ENCODE measurements around the gene MYH7.
"Not testable (repeated sequence)": the region's sequence is repeated elsewhere in the genome, so short reads cannot be mapped to it uniquely, and the experiment has no call there.

MYH7 gene

GRCh38 chr14:23407516-23408306 is 27.7 kb downstream of the MYH7 start, which contains the start of gene MYH6:
Gene MYH6, minus strand, starts transcription at chr14:23408273. Its CDS starts 1,050 bp downstream, at chr14:23407223.
- no peak for DNase-seq (ENCODE audit: low spot score)

DNA sequence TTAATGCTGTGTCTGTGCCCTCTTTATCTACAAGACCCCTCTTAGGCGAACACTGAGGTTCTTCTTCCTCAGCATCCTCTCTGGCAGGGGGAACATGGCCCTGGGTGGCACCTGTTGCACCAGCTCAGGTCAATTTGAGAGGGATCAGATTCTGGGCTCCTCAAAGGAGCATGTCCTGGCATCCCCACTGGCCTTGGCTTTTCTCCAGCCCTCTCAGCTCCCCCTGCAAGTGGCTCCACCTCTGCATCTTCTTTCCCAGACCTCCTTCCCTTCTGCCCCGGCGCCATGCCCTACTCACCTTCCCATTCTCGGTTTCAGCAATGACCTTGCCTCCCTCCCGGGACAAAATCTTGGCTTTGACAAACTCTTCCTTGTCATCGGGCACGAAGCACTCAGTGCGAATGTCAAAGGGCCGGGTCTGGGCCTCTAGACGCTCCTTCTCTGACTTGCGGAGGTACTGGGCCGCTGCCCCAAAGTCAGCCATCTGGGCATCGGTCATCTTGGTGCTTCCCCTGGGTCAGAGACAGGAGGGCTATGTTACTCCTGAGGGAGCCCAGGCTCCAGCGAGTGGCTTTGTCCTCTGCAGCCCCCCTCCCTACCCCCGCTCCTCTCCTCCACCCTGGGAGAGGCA is 28.6 kb downstream of the MYH7 start:
- no peak for DNase-seq (ENCODE audit: low spot score)

GRCh38 chr14:23406244-23406643 is 29.2 kb downstream of the MYH7 start:
- no peak for DNase-seq (ENCODE audit: low spot score)

GRCh38 chr14:23405516-23406025 is 29.9 kb downstream of the MYH7 start:
- DNase-seq (ENCODE audit: low spot score): no peak

GRCh38 chr14:23405096-23405495 is 30.4 kb downstream of the MYH7 start:
- no peak for DNase-seq (ENCODE audit: low spot score)

GRCh38 chr14:23404331-23404900 is 31.0 kb downstream of the MYH7 start:
- DNase-seq (ENCODE audit: low spot score): no peak

- no peak for DNase-seq (ENCODE audit: low spot score)
These were observed 31.6 kb downstream of the MYH7 start for GRCh38 chr14:23403908-23404307.

DNA sequence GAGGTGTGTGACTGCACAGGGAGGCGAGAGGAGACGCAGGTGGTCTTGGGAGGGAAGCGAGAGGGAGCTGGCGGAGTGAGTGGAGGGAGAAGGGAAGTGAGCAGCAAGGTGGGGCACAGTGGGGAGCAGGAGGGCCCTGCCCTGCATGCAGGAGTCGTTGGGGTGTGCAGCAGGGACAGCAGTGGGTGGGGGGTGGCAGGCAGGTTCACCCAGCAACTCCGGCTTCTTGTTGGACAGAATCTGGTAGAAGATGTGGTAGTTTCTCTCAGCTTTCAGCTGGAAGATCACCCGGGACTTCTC is 32.4 kb downstream of the MYH7 start:
- DNase-seq (ENCODE audit: low spot score): no peak

GRCh38 chr14:23402296-23403138 is 32.9 kb downstream of the MYH7 start:
- DNase-seq (ENCODE audit: low spot score): no peak

- no peak for DNase-seq (ENCODE audit: low spot score)
These were observed 34.2 kb downstream of the MYH7 start for GRCh38 chr14:23401291-23401690.

GRCh38 chr14:23400496-23401149 is 34.8 kb downstream of the MYH7 start:
- not testable (repeated sequence) for DNase-seq (ENCODE audit: low spot score)

DNA sequence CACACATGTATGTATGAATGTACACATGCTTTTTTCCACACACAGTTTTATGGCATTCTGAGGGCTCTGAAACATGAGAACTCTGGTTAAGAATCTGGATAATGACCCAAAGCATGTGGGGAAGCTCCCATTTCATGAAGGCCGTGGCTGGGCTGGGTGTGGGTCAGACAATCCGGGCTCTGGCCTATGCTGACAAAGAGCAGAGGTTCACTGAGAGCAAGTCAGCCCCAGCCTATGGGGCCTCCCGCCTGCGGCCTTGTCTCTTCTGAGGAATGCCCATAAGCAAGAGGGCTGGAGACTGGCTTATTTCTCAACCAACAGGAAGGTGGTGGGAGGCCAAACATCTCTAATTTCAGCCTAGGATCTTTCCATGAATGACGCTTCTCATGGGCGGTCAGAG is 35.9 kb downstream of the MYH7 start:
- no peak for DNase-seq (ENCODE audit: low spot score)

- no peak for DNase-seq (ENCODE audit: low spot score)
These were observed 36.3 kb downstream of the MYH7 start for GRCh38 chr14:23399136-23399535.

- DNase-seq (ENCODE audit: low spot score): no peak
These were observed 37.1 kb downstream of the MYH7 start for GRCh38 chr14:23398348-23398747.

GRCh38 chr14:23396781-23397407 is 38.6 kb downstream of the MYH7 start:
- DNase-seq (ENCODE audit: low spot score): no peak

- DNase-seq (ENCODE audit: low spot score): no peak
These were observed 39.3 kb downstream of the MYH7 start for GRCh38 chr14:23396126-23396525.

- DNase-seq (ENCODE audit: low spot score): no peak
These were observed 42.8 kb downstream of the MYH7 start for GRCh38 chr14:23392613-23393012.

GRCh38 chr14:23389871-23390270 is 45.6 kb downstream of the MYH7 start:
- not testable (repeated sequence) for DNase-seq (ENCODE audit: low spot score)

DNA sequence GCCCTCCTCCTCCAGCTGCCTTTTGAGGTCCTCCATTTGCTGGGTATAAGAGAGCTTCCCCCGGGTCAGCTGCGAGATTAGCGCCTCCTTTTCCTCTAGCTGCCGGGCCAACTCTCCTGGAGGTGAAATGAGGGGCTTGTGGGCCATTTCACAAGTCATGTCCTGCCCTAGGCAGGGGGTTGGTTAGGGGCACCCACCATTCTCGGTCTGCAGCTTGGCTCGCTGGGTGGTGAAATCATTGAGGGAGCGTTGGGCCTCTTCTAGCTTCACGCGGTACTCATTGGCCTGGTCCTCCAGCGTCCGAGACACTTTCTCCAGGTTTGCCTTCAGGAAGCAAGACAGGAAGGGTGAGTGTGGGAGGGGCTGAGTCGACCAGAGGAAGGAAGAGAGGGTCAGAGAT is 46.1 kb downstream of the MYH7 start:
- no peak for DNase-seq (ENCODE audit: low spot score)

- DNase-seq (ENCODE audit: low spot score): no peak
These were observed 46.5 kb downstream of the MYH7 start for GRCh38 chr14:23388996-23389395.

All from SK-N-DZ (cell line).